ENCODE results near the gene PLP2. TPM values are rescaled to one million over a fixed set of nuclear protein-coding genes. Genes with fewer than 3 reads are reported as not detected.

The PLP2 gene
- total and polyA plus RNA-seq, 2 of the 13 experiments (the other 11 are each of a cell fraction or from before 2014, with no cell fraction given): 0.40 to 3.6 TPM

DNA sequence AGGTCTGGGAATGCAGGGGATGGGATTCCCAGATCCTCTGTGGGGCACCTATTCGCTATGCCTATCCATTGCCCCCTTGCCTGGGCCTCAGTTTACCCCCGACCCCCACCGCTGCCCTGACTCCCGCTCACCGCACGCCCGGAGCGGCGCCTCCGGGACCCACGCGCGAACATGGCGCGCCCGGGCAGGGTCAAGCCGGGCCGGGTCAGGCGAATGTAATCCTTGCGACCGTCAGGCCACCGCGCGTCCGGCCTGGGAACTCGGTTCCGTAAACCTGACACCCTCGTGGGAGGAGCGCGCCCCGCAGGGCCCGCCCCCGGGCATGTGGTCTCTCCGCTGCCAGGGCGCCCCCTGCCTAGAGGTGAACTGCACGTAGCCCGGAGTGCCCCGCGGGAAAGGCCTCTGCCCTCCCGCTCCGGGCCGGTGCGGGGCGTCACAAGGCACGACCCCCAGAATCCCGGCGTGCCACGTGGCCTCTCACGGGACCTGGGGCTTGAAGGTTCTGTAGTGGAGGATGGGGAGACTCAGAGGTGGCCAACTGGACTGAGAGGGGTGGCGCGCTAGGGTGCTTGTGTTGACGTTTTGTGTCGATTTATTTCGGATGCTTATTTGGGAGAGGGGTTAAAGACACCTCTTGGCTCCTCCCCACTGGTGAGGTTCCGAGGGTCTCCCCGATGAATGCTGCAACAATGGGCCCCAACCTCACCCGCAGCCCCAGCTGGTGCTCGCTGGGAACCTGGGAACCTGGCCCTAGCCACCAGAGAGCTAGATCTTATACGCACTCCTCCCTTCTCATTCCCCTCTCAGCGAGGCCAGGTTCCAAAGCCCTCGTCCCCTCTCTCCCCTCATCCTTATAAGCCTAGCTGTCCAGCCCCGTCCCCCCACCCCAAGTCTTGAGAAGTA, 14.7 kb downstream of the PLP2 start, which contains the start of gene PRICKLE3:
Gene PRICKLE3 (minus strand): TSS at position 249 of the 903 bp plus-strand sequence. CDS start 76 bp downstream, at position 173.
- Histone ChIP-seq H3K4me3 (replicated peaks in 1 of 3; ENCODE audit: insufficient read depth in 1 of 3, low read depth in 2 of 3, low read length in 3 of 3) (peak within 1 kb of the TSS; percentile 54 to 81 (median 78); a peak in 5 of 6 replicates), H2AFZ (ENCODE audit: low read length) (no peak within 1 kb of the TSS), H3K27me3 (ENCODE audit: control insufficient read depth in 1 of 2, insufficient read depth in 2 of 2, low read length in 2 of 2) (no peaks in the 10 kb centered on the region), H3K9ac (ENCODE audit: insufficient read depth, low read depth, low read length) (peak within 1 kb of the TSS; percentile 76), H3K79me2 (ENCODE audit: insufficient read depth, low read length) (no peaks in the 10 kb centered on the region), H3K4me2 (ENCODE audit: low read depth, low read length) (peak within 1 kb of the TSS; percentile 72), H3K27ac (ENCODE audit: extremely low read length, insufficient read depth, low read length) (peak within 1 kb of the TSS; percentile 44), H4K20me1 (ENCODE audit: insufficient read depth, low read length) (no peaks in the 10 kb centered on the region), H3K4me1 (ENCODE audit: insufficient read depth, low read length) (peaks cover 33% of the 10 kb centered on the region), H3K9me3 (ENCODE audit: low read length) (no peaks in the 10 kb centered on the region), H3K36me3 (replicated peaks in 1 of 2; ENCODE audit: control insufficient read depth in 1 of 2, insufficient read depth in 2 of 2, low read length in 2 of 2) (no peaks in the 10 kb centered on the region; a peak in 1 of 5 replicates)
- peak; percentile 61 for DNase-seq (ENCODE audit: low spot score)
- ChIA-PET CTCF (ENCODE audit: low intra/inter-chr PET ratio, low total read pairs) (interaction anchor here (1.2 kb wide), 1 partner anchor 66 kb away, joined by 3 read pairs; no protein-coding TSS in a partner anchor), POLR2A (no interaction called here)
- peak; percentile 67 for ATAC-seq
- no peak for FAIRE-seq
- 66% methylated on average over 8 of the region's 62 CpGs for WGBS (ENCODE audit: low lambda C conversion rate)
- intact Hi-C loops (cut with micrococcal nuclease; ENCODE audit: unreplicated experiment) (loop anchor here (5.0 kb wide), 1 partner anchor 449 kb away; no protein-coding TSS in a partner anchor), in situ Hi-C loops (cut with HindIII; ENCODE audit: extremely low pct_ligation_motif_present, low pct_unique_long_range_greater_than_20kb) (loop anchor here (5.0 kb wide), 1 partner anchor 64 kb away; the partner anchor contains the start of gene GPKOW)
- no TSS peak for BruUV-seq (replicated peaks)
- no peak for TF ChIP-seq ZNF501 (CRISPR knock-in tag; IDR thresholded peaks at IDR 0.05)
- no peak for TF ChIP-seq ZFP82 (CRISPR knock-in tag; IDR thresholded peaks at IDR 0.05; ENCODE audit: borderline replicate concordance)
- no peak for TF ChIP-seq SOX6 (IDR thresholded peaks at IDR 0.05)
- TF ChIP-seq SOX6 (CRISPR knock-in tag; IDR thresholded peaks at IDR 0.05): no peak
- TF ChIP-seq JUND (CRISPR knock-in tag; IDR thresholded peaks at IDR 0.05): no peak
- no peak for TF ChIP-seq DNMT1 (CRISPR knock-in tag; IDR thresholded peaks at IDR 0.05)
- TF ChIP-seq ARNTL (CRISPR knock-in tag; IDR thresholded peaks at IDR 0.05): no peak
- no peak for TF ChIP-seq ZNF577 (CRISPR knock-in tag; IDR thresholded peaks at IDR 0.05; ENCODE audit: borderline replicate concordance, low read depth)
- peak; percentile 32; the same call in 1 of the 2 replicates for TF ChIP-seq MAZ (IDR thresholded peaks at IDR 0.05; ENCODE audit: borderline replicate concordance, low read depth, low read length)
- TF ChIP-seq MAZ (CRISPR knock-in tag; IDR thresholded peaks at IDR 0.05; ENCODE audit: low read depth): no peak
- peak; percentile 77 for TF ChIP-seq ZBTB7B (CRISPR knock-in tag; IDR thresholded peaks at IDR 0.05)
- TF ChIP-seq, protein P1, sequence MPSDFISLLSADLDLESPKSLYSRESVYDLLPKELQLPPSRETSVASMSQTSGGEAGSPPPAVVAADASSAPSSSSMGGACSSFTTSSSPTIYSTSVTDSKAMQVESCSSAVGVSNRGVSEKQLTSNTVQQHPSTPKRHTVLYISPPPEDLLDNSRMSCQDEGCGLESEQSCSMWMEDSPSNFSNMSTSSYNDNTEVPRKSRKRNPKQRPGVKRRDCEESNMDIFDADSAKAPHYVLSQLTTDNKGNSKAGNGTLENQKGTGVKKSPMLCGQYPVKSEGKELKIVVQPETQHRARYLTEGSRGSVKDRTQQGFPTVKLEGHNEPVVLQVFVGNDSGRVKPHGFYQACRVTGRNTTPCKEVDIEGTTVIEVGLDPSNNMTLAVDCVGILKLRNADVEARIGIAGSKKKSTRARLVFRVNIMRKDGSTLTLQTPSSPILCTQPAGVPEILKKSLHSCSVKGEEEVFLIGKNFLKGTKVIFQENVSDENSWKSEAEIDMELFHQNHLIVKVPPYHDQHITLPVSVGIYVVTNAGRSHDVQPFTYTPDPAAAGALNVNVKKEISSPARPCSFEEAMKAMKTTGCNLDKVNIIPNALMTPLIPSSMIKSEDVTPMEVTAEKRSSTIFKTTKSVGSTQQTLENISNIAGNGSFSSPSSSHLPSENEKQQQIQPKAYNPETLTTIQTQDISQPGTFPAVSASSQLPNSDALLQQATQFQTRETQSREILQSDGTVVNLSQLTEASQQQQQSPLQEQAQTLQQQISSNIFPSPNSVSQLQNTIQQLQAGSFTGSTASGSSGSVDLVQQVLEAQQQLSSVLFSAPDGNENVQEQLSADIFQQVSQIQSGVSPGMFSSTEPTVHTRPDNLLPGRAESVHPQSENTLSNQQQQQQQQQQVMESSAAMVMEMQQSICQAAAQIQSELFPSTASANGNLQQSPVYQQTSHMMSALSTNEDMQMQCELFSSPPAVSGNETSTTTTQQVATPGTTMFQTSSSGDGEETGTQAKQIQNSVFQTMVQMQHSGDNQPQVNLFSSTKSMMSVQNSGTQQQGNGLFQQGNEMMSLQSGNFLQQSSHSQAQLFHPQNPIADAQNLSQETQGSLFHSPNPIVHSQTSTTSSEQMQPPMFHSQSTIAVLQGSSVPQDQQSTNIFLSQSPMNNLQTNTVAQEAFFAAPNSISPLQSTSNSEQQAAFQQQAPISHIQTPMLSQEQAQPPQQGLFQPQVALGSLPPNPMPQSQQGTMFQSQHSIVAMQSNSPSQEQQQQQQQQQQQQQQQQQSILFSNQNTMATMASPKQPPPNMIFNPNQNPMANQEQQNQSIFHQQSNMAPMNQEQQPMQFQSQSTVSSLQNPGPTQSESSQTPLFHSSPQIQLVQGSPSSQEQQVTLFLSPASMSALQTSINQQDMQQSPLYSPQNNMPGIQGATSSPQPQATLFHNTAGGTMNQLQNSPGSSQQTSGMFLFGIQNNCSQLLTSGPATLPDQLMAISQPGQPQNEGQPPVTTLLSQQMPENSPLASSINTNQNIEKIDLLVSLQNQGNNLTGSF (CRISPR knock-in tag; IDR thresholded peaks at IDR 0.05): no peak
- no peak for TF ChIP-seq SRF (IDR thresholded peaks at IDR 0.05; ENCODE audit: low read depth, low read length)
- 0 out of 2 replicates have a peak, but pooled peaks have one; percentile 22 for TF ChIP-seq ARHGAP35 (CRISPR knock-in tag; IDR thresholded peaks at IDR 0.05; ENCODE audit: borderline replicate concordance)
- TF ChIP-seq KMT2A (CRISPR knock-in tag; IDR thresholded peaks at IDR 0.05): no peak
- no peak for TF ChIP-seq CHCHD3 (CRISPR knock-in tag; IDR thresholded peaks at IDR 0.05)
- 0 out of 2 replicates have a peak, but pooled peaks have one; percentile 61 for TF ChIP-seq CCDC6 (CRISPR knock-in tag; IDR thresholded peaks at IDR 0.05)
- TF ChIP-seq NR2C2 (CRISPR knock-in tag; IDR thresholded peaks at IDR 0.05; ENCODE audit: borderline replicate concordance): peak; percentile 37; the same call in 1 of the 2 replicates
- TF ChIP-seq KAT2B (IDR thresholded peaks at IDR 0.05; ENCODE audit: borderline replicate concordance, low read depth, low read length): no peak
